Body of pancreas (tissue), 4 donors: Measurements from ENCODE around the gene C10orf53.

Experiments
- CTCF ChIP-seq, 7 experiments: fragments of 450-650 bp in 4 of 7; fragments of 200-600 bp in 3 of 7; sonication (generic) in 3 of 7; IDR thresholded peaks; one replicate each; pipeline ENCODE4 v1.5.1; 2016 to 2019; ENCODE audit warnings: antibody characterized with exemption in 7 of 7
- POLR2A ChIP-seq, 3 donors: fragments of 450-650 bp; IDR thresholded peaks; one replicate each; pipeline ENCODE4 v1.6.1; 2016; ENCODE audit warnings: antibody characterized with exemption in 3 of 3, mild to moderate bottlenecking in 2 of 3

- TF ChIP-seq CTCF (IDR thresholded peaks at IDR 0.05) (no peak), POLR2A (IDR thresholded peaks at IDR 0.05) (no peak)
Measured at GRCh38 chr10:49737474-49738201, 58.2 kb downstream of the C10orf53 start.
